Immature natural killer cell (primary cell): ENCODE data around the gene TRIOBP. TPM values are rescaled to one million over a fixed set of nuclear protein-coding genes. Genes with fewer than 3 reads are reported as not detected.
"Not testable (repeated sequence)": the region's sequence is repeated elsewhere in the genome, so short reads cannot be mapped to it uniquely, and the experiment has no call there.

Source experiments
- DNase-seq, 3 donors: peaks; one replicate each; pipeline ENCODE4 v3.0.0; 2022; ENCODE audit warnings: mixed read lengths in 1 of 3
- H3K27ac Mint-ChIP-seq, 6 donors: one replicate each; pipeline ENCODE4 v1.8.0; 2020; ENCODE audit warnings: mixed read lengths in 6 of 6, mild to moderate bottlenecking in 5 of 6, inconsistent platforms in 4 of 6, moderate library complexity in 3 of 6
- H3K27me3 Mint-ChIP-seq, 3 donors: one replicate each; pipeline ENCODE4 v1.8.0; 2020 to 2021; ENCODE audit warnings: low read depth in 3 of 3, mild to moderate bottlenecking in 3 of 3, mixed read lengths in 3 of 3, moderate library complexity in 3 of 3, inconsistent platforms in 1 of 3
- H3K36me3 Mint-ChIP-seq, 3 donors: one replicate each; pipeline ENCODE4 v1.8.0; 2020; ENCODE audit warnings: mixed read lengths in 3 of 3, inconsistent platforms in 2 of 3, mild to moderate bottlenecking in 2 of 3
- H3K4me1 Mint-ChIP-seq, 2 donors: one replicate each; pipeline ENCODE4 v1.8.0; 2020; ENCODE audit warnings: inconsistent platforms in 2 of 2, mild to moderate bottlenecking in 2 of 2, mixed read lengths in 2 of 2, moderate library complexity in 1 of 2
- H3K4me3 Mint-ChIP-seq, 5 donors: one replicate each; pipeline ENCODE4 v1.8.0; 2020; ENCODE audit warnings: mild to moderate bottlenecking in 5 of 5, mixed read lengths in 5 of 5, inconsistent platforms in 3 of 5, moderate library complexity in 3 of 5
- H3K9me3 Mint-ChIP-seq, 6 donors: one replicate each; pipeline ENCODE4 v1.8.0; 2020; ENCODE audit warnings: mild to moderate bottlenecking in 6 of 6, mixed read lengths in 6 of 6, inconsistent platforms in 4 of 6, moderate library complexity in 3 of 6
- polyA plus RNA-seq, 3 donors: library from polyadenylated mRNA; unstranded; fragments of 300-500 nt; fragmentation: Illumina TruSeq; gene quantifications; one replicate each; pipeline ENCODE4 v1.2.3, GENCODE V29; 2021

Gene TRIOBP
- polyA plus RNA-seq, 3 donors from 2014 or later: 15.0 to 22.4 (median 20.8) TPM

DNA sequence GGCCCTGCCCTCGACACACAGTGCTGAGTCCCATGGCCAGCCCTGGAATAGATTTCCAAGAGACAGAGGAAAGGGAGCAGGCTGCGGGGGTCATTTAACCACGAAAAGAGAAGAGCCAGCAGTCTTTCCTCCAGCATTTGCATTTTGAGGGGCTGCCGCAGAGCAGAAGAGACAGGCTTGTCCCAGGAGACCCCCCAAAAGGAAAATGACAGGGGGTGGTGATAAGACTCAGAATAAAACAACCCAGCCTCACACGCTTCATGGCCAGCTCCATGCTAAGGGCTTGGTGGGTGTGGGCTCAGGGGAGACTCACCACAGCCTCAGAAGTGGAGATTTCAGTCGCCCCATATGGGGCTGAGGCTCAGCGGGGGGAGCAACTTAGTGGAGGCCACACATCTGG lies 16.9 kb downstream of the TRIOBP start:
- DNase-seq: no peak
- Mint-ChIP-seq H3K27ac (no peak overlapping the region), H3K4me1 (no peaks in the 10 kb centered on the region), H3K4me3 (no peak overlapping the region), H3K27me3 (peaks cover 0 to 4% (median 2%) of the 10 kb centered on the region in 3 donors), H3K9me3 (no peaks in the 10 kb centered on the region), H3K36me3 (peaks cover 5 to 8% (median 7%) of the 10 kb centered on the region in 3 donors)

DNA sequence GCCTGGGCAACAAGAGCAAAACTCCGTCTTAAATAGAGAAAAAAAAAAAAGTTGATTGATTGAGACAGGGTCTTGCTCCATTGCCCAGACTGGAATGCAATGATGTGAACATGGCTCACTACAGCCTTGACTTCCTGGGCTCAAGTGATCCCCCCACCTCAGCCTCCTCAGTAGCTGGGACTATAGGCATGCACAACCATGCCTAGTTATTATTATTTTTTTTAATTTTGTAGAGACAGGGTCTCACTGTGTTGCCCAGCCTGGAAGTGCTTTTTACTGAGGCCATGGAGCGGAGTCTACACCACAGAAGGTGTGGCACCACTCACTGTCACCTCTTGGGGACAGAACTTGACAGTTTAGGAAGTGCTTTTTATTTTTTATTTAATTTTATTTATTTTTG lies 17.8 kb downstream of the TRIOBP start:
- Mint-ChIP-seq H3K27me3 (peaks cover 0 to 4% (median 2%) of the 10 kb centered on the region in 3 donors), H3K36me3 (peaks cover 5 to 8% (median 7%) of the 10 kb centered on the region in 3 donors), H3K9me3 (no peaks in the 10 kb centered on the region), H3K4me3 (no peak overlapping the region), H3K27ac (no peak overlapping the region), H3K4me1 (no peaks in the 10 kb centered on the region)
- no peak for DNase-seq

DNA sequence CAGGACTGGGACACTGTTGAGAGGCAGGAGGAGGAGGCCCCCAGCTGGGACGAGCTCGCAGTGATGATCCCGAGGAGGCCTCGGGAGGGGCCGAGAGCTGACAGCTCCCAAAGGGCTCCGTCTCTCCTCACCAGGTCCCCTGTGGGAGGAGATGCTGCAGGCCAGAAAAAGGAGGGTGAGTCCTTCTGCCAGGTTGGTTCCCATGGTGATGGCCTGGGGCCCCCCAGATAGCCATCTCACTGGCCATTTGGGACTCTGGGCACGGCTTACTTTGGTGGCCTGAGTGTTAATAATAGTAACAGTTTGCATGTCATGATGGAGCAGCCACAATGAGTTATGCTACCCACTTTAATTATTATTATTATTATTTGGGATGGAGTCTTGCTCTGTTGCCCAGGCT lies 18.9 kb downstream of the TRIOBP start:
- Mint-ChIP-seq H3K27ac (no peak overlapping the region), H3K4me3 (no peak overlapping the region), H3K36me3 (peaks cover 5 to 11% (median 8%) of the 10 kb centered on the region in 3 donors), H3K4me1 (no peaks in the 10 kb centered on the region), H3K9me3 (no peaks in the 10 kb centered on the region), H3K27me3 (peaks cover 0 to 2% (median 2%) of the 10 kb centered on the region in 3 donors)
- DNase-seq: no peak

DNA sequence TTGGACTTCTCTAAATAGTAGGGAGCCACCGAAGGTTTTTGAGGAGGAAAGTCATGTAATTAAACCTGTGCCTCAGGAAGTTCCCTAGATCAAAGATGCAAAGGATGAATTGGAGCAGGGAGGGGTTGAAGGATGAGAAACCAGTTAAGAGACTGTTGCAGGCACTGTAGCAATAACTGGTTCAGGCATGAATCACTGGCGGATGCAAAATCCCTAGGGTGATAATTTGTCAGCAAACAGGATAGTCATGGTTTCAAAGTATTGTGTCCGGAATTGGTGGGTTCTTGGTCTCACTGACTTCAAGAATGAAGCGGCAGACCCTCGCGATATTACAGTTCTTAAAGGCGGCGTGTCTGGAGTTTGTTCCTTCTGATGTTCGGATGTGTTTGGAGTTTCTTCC lies 19.9 kb downstream of the TRIOBP start:
- no peak overlapping the region for H3K4me3 Mint-ChIP-seq
- peaks cover 5 to 11% (median 8%) of the 10 kb centered on the region in 3 donors for H3K36me3 Mint-ChIP-seq
- H3K4me1 Mint-ChIP-seq: no peaks in the 10 kb centered on the region
- H3K27me3 Mint-ChIP-seq: peaks cover 0 to 2% (median under 1%) of the 10 kb centered on the region in 3 donors
- H3K9me3 Mint-ChIP-seq: no peaks in the 10 kb centered on the region
- no peak for DNase-seq
- H3K27ac Mint-ChIP-seq: no peak overlapping the region

DNA sequence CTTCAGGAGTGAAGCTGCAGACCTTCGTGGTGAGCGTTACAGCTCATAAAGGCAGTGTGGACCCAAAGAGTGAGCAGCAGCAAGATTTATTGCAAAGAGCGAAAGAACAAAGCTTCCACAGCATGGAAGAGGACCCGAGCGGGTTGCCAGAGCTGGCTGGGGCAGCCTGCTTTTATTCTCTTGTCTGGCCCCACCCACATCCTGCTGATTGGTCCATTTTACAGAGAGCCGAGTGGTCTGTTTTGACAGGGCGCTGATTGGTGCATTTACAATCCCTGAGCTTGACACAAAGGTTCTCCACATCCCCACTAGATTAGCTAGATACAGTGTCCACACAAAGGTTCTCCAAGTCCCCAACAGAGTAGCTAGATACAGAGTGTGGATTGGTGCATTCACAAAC lies 20.4 kb downstream of the TRIOBP start:
- H3K9me3 Mint-ChIP-seq, DNase-seq, H3K4me1 Mint-ChIP-seq, H3K27me3 Mint-ChIP-seq, H3K4me3 Mint-ChIP-seq, H3K27ac Mint-ChIP-seq: not testable (repeated sequence)
- peaks cover 5 to 11% (median 8%) of the 10 kb centered on the region in 3 donors for H3K36me3 Mint-ChIP-seq

DNA sequence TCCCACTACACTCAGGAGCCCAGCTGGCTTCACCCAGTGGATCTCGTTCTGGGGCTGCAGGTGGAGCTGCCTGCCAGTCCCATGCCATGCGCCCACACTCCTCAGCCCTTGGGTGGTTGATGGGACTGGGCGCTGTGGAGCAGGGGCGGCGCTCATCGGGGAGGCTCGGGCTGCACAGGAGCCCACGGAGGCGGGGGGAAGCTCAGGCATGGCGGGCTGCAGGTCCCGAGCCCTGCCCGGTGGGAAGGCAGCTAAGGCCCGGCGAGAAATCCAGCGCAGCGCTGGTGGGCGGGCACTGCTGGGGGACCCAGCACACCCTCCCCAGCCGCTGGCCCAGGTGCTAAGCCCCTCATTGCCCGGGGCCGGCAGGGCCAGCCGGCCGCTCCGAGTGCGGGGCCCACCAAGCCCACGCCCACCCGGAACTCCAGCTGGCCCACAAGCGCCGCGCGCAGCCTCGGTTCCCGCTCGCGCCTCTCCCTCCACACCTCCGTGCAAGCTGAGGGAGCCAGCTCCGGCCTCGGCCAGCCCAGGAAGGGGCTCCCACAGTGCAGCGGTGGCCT lies 21.0 kb downstream of the TRIOBP start:
- H3K4me1 Mint-ChIP-seq, H3K9me3 Mint-ChIP-seq, H3K27me3 Mint-ChIP-seq, DNase-seq, H3K27ac Mint-ChIP-seq, H3K4me3 Mint-ChIP-seq: not testable (repeated sequence)
- peaks cover 5 to 11% (median 8%) of the 10 kb centered on the region in 3 donors for H3K36me3 Mint-ChIP-seq

DNA sequence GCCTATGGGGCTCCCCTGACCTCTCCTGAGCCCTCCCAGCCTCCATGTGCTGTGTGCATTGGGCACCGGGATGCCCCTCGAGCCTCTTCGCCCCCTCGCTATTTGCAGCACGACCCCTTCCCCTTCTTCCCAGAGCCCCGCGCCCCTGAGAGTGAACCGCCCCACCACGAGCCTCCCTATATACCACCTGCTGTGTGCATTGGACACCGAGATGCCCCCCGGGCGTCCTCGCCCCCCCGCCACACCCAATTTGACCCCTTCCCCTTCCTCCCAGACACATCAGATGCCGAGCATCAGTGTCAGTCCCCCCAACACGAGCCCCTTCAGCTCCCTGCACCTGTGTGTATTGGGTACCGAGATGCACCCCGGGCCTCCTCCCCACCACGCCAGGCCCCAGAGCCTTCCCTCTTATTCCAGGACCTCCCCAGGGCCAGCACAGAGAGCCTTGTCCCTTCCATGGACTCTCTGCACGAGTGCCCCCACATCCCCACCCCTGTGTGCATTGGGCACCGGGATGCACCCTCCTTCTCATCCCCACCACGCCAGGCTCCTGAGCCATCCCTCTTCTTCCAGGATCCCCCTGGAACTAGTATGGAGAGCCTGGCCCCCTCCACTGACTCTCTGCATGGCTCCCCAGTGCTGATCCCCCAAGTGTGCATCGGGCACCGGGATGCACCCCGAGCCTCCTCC lies 28.8 kb downstream of the TRIOBP start:
- no peaks in the 10 kb centered on the region for H3K4me1 Mint-ChIP-seq
- DNase-seq: no peak

DNA sequence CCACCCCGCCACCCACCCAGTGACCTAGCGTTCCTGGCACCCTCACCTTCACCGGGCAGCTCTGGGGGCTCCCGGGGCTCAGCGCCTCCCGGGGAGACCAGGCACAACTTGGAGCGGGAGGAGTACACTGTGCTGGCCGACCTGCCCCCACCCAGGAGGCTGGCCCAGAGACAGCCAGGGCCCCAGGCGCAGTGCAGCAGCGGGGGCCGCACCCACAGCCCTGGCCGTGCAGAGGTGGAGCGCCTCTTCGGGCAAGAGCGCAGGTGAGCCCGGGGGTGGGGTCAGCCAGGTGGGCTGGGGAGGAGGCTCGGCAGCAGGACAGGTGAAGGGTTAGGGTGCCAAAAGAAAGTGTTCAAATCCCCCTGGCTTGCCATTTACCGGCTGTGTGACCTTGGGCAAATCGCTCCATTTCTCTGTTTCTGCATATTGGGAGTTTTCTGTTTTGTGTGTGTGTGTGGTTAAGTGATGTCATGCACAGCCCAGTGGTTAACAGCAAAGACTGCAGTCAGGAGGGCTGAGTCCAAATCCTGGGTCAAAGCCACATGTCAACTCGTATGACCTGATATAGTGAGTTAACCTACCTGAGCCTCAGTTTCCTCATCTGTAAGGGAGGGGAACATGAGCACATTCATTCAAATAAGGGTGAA lies 29.5 kb downstream of the TRIOBP start:
- no peaks in the 10 kb centered on the region for H3K9me3 Mint-ChIP-seq
- no peak overlapping the region for H3K4me3 Mint-ChIP-seq

More for the DNA sequence above, 28.8 kb downstream of the TRIOBP start:
- Mint-ChIP-seq H3K27ac (no peak overlapping the region), H3K27me3 (peaks cover 0 to 2% (median 2%) of the 10 kb centered on the region in 3 donors), H3K36me3 (peaks cover 0 to 6% (median 0%) of the 10 kb centered on the region in 3 donors), H3K4me3 (no peak overlapping the region), H3K9me3 (no peaks in the 10 kb centered on the region)

DNA sequence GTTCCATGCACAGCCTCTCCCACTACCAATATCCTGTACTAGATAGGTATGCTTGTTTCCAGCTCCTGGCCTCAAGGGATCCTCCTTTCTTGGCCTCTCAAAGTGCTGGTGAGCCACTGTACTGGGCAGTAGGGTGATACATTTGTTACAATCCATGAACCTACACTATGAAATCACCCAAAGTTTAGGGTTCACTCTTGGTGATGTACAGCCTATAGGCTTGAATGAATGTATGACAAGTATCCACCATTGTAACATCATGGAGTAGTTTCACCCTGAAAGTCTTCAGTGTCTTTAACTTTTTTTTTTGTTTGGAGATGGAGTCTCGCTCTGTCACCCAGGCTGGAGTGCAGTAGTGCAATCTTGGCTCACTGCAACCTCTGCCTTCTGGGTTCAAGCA lies 31.8 kb downstream of the TRIOBP start:
- no peak for DNase-seq
- Mint-ChIP-seq H3K27ac (no peak overlapping the region), H3K9me3 (no peaks in the 10 kb centered on the region), H3K4me1 (no peaks in the 10 kb centered on the region), H3K36me3 (peaks cover 0 to 6% (median 0%) of the 10 kb centered on the region in 3 donors), H3K4me3 (no peak overlapping the region), H3K27me3 (peaks cover 0 to 2% (median 2%) of the 10 kb centered on the region in 3 donors)

More for the DNA sequence above, 29.5 kb downstream of the TRIOBP start:
- peaks cover 0 to 2% (median 2%) of the 10 kb centered on the region in 3 donors for H3K27me3 Mint-ChIP-seq
- no peak overlapping the region for H3K27ac Mint-ChIP-seq
- H3K36me3 Mint-ChIP-seq: peaks cover 0 to 6% (median 0%) of the 10 kb centered on the region in 3 donors
- H3K4me1 Mint-ChIP-seq: no peaks in the 10 kb centered on the region
- DNase-seq: no peak

DNA sequence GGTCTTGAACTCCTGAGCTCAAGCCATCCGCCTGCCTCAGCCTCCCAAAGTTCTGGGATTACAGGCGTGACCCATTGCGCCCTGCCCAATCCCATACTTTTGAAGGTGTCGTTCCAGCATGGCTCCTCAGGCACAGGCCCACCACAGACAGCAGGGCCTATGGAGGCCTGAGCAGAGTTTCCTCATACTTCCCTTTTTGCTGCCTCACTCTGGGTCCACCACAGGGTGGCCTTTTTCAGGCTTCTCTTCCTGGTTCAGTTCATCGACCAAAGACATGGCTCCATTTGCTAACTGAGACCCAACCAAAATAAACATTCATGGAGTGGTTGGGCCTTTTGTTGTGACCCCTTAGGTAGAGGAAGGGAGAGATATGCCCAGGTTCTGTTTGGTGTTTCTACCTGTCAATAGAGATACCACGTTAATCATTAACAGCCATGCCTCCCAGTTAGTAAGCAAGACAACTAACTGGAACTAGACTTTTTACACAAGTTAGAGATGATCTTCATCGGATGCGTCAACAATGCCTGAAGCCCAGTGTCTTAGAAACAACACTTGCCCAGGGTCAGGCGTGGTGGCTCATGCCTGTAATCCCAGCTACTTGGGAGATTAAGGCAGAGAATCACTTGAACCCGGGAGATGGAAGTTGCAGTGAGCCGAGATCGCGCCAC lies 35.1 kb downstream of the TRIOBP start:
- no peaks in the 10 kb centered on the region for H3K36me3 Mint-ChIP-seq

DNA sequence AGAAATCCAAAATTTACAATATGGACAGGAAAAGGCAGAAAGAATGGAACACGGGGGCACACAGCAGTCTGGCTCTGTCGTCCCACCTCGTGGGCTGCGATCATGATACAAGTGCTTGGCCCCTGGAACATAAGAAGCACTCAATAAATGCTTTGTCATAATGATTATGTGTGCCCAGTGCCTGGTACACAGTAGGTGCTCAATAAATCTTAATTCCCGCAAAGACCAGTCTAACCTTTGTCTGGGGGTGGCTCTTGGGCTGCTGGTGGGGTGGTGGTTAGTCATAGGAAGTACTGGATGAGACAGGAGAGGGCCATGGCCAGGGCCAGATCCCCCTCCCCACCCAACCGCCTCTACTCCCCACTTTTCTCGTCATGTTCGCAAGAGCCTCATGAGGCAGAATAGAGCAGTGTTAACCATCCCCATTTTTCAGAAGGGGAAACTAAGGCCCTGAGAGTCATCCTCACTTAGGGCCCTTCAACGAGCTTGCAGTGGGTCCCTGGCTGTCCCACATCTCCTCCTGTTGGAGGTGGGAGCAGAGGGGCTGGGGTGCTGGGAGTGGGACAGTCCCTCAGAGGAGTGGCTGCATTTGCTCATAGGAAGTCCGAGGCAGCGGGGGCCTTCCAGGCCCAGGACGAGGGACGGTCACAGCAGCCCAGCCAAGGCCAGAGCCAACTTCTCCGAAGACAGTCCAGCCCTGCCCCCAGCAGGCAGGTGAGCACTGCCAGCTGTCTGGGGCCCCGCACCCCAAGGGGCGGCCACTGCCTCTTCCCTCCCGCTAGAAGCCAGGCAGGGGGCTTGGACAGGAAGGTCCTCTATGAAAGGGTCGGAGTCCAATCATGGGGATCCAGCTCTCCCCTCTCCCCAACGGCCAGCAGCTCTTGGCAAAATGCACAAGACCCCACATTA lies 36.1 kb downstream of the TRIOBP start:
- Mint-ChIP-seq H3K4me1 (no peaks in the 10 kb centered on the region), H3K4me3 (no peak overlapping the region), H3K9me3 (no peaks in the 10 kb centered on the region), H3K27me3 (no peaks in the 10 kb centered on the region), H3K36me3 (peaks cover 0 to 1% (median 0%) of the 10 kb centered on the region in 3 donors), H3K27ac (peak overlapping the region in 1 of 6 donors; percentile 73)
- no peak for DNase-seq

More for the DNA sequence above, 35.1 kb downstream of the TRIOBP start:
- DNase-seq: no peak
- Mint-ChIP-seq H3K27ac (no peak overlapping the region), H3K4me3 (no peak overlapping the region), H3K9me3 (no peaks in the 10 kb centered on the region), H3K4me1 (no peaks in the 10 kb centered on the region), H3K27me3 (no peaks in the 10 kb centered on the region)

DNA sequence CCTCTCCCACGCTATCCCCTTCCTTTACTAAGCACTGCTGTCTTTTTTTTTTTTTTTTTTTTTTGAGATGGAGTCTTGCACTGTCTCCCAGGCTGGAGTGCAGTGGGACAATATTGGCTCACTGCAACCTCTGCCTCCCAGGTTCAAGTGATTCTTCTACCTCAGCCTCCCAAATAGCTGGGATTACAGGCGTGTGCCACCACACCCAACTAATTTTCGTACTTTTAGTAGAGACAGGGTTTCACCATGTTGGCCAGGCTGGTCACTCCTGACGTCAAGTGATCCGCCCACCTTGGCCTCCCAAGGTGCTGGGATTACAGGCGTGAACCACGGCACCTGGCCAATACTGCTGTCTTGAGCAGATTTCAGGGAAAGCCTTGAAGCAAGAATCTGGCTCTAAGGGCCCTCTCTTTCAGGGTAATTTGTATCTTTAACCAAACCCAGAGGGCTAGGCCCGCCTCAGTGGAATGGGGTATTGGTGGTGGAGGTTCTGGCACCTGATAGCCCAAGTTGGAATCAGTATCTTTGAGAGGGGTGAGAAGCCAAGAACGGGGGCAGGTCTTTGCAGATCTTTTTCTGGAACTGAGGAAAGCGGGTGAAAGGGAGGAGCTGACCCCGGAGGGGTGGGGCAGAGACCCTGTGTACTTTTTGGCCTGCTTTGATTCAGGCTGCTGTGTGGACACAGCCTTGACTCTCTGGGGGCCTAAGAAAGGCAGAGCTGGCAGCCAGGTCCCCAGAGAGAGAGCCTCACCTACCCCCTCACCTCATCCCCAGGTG lies 37.0 kb downstream of the TRIOBP start:
- H3K4me3 Mint-ChIP-seq: no peak overlapping the region
- H3K27ac Mint-ChIP-seq: no peak overlapping the region
- H3K4me1 Mint-ChIP-seq: no peaks in the 10 kb centered on the region
- H3K9me3 Mint-ChIP-seq: no peaks in the 10 kb centered on the region
- DNase-seq: no peak
- H3K36me3 Mint-ChIP-seq: peaks cover 0 to 6% (median 0%) of the 10 kb centered on the region in 3 donors
- H3K27me3 Mint-ChIP-seq: peaks cover 0 to under 1% (median 0%) of the 10 kb centered on the region in 3 donors

DNA sequence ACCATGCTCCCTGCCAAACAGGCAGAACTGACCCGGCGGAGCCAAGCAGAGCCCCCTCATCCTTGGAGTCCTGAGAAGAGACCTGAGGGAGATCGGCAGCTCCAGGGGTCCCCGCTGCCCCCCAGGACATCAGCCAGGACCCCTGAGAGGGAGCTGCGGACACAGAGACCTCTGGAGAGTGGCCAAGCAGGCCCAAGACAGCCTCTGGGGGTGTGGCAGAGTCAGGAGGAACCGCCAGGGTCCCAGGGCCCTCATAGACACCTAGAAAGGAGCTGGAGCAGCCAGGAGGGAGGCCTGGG lies 37.5 kb downstream of the TRIOBP start:
- Mint-ChIP-seq H3K4me3 (no peak overlapping the region), H3K27me3 (peaks cover 0 to 2% (median 0%) of the 10 kb centered on the region in 3 donors), H3K27ac (no peak overlapping the region), H3K36me3 (peaks cover 0 to 6% (median 0%) of the 10 kb centered on the region in 3 donors), H3K9me3 (no peaks in the 10 kb centered on the region), H3K4me1 (no peaks in the 10 kb centered on the region)
- DNase-seq: no peak
